ENCODE measurements around the gene GP1BA. TPM values are rescaled to one million over a fixed set of nuclear protein-coding genes. Genes with fewer than 3 reads are reported as not detected.
A peak's percentile ranks its signal among the peaks of the same experiment; 100 is the strongest.

The GP1BA gene
- total and polyA plus RNA-seq, 2 donors (not counting 1 experiment from before 2014, with no cell fraction given) = not detected

DNA sequence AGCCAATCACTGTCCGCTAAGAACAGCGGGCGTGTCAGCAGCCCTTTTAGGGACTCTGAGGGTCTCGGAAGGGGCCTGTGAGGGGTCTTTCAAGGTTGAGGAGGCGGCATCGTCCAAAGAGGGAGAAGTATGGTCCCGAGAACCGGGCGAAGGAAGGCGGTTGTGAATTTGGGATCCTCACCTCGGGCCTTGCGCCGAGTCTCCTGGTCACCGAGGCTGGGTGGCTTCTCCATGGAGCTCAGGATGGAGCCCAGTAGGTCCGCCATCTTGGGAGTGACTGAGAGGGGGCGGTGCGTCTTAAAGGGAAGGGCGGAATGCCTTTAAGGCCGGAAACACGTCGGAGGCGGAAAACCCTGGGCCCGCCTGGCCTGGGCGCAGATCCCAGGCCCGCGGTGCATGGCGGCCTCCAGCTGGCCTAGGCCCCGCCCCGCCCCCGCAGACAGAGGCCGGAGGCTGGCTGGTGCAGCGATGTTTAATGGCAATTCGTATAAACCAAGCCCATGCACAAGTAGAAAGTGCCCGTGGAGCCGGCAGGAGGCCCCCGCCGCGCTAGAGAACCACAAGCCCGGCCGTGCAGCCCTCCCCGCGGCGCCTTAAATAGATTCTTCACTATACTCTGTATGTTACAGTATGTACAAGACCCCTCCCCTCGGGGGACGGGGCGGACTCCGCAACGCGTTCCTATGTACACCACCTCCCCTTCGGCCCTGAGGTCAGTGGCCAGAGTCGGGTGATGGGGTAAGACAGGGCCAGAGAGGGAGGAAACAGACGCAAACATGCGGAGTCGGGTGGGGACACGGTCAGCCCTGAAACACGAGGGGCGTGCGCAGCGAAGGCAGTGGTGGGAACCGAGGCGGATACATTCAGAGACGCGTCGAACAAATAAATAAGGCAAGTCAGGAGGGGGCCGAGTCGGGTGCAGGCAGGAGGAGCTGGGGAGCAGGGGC lies 35.7 kb downstream of the GP1BA start, which contains the start of gene SPAG7:
SPAG7 (minus strand) TSS at position 279 of the 947 bp plus-strand sequence; CDS start at position 266, 13 bp downstream.
- H2AFZ ChIP-seq (ENCODE audit: low read length) = peak within 1 kb of the TSS; percentile 49
- H3K4me2 ChIP-seq (ENCODE audit: extremely low read depth, insufficient read depth, low read length) = peak within 1 kb of the TSS; percentile 100
- TF ChIP-seq, protein P1, sequence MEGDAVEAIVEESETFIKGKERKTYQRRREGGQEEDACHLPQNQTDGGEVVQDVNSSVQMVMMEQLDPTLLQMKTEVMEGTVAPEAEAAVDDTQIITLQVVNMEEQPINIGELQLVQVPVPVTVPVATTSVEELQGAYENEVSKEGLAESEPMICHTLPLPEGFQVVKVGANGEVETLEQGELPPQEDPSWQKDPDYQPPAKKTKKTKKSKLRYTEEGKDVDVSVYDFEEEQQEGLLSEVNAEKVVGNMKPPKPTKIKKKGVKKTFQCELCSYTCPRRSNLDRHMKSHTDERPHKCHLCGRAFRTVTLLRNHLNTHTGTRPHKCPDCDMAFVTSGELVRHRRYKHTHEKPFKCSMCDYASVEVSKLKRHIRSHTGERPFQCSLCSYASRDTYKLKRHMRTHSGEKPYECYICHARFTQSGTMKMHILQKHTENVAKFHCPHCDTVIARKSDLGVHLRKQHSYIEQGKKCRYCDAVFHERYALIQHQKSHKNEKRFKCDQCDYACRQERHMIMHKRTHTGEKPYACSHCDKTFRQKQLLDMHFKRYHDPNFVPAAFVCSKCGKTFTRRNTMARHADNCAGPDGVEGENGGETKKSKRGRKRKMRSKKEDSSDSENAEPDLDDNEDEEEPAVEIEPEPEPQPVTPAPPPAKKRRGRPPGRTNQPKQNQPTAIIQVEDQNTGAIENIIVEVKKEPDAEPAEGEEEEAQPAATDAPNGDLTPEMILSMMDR (conservative IDR thresholded peaks at IDR 0.05 in 1 of 2, IDR thresholded peaks at IDR 0.05 in 1 of 2; ENCODE audit: low read depth in 1 of 2, low read length in 2 of 2) = no peak
- no peak for TF ChIP-seq EZH2 (IDR thresholded peaks at IDR 0.05; ENCODE audit: low read length, missing control alignments)
- peaks cover 19% of the 10 kb centered on the region for H3K4me1 ChIP-seq (ENCODE audit: control insufficient read depth, extremely low read depth, insufficient read depth, low read length)
- peak within 1 kb of the TSS; percentile 97 for H3K27ac ChIP-seq (ENCODE audit: insufficient read depth, low read length)
- peaks cover 6% of the 10 kb centered on the region for H3K36me3 ChIP-seq (ENCODE audit: control insufficient read depth, insufficient read depth, low read length)
- no peaks in the 10 kb centered on the region for H3K27me3 ChIP-seq (ENCODE audit: control insufficient read depth, insufficient read depth, low read length)
- H3K9ac ChIP-seq (ENCODE audit: insufficient read depth, low read length) = peak within 1 kb of the TSS; percentile 88
- H3K9me3 ChIP-seq (ENCODE audit: control insufficient read depth, insufficient read depth, low read depth, low read length) = no peaks in the 10 kb centered on the region
- peaks cover 15% of the 10 kb centered on the region for H3K79me2 ChIP-seq (ENCODE audit: control insufficient read depth, insufficient read depth, low read length)
- H3K4me3 ChIP-seq (replicated peaks in 1 of 4; ENCODE audit: control extremely low read depth in 1 of 4, insufficient read depth in 1 of 4, low read depth in 3 of 4, low read length in 4 of 4) = peak within 1 kb of the TSS; percentile 71 to 87 (median 86)
- DNase-seq (ENCODE audit: low read depth in 2 of 2) = peak; percentile 97 to 99
- H4K20me1 ChIP-seq (ENCODE audit: control insufficient read depth, extremely low read depth, insufficient read depth, low read length) = no peaks in the 10 kb centered on the region

DNA sequence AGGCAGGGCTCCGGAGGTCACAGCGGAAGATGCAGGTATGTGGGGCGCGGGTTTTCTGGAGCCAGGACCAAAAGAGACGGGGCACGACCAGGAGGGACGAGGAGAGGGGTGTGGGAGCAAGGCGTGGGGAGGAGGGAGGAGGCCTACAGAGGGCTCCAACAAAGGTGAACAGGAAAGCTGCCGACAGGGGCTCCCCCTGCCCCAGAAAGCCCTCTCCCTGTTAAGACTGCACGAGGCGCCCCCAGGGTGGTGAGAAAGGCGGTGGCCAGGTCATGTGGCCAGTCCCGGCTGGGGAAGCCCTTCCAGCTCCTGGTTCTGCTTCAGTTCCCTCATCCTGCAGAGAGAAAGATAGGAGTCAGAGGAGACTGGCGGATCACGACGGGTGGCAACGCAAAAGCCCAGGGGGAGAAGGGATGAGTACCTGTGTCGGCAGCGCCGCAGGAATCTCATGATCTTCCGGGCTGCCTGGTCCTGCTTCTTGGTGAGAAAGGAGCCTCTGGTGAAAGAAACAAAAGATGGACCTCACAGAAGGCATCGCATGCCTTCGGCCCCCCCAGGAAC lies 36.5 kb downstream of the GP1BA start:
- no peaks in the 10 kb centered on the region for H3K9me3 ChIP-seq (ENCODE audit: control insufficient read depth, insufficient read depth, low read depth, low read length)
- H3K4me3 ChIP-seq (replicated peaks in 1 of 4; ENCODE audit: control extremely low read depth in 1 of 4, insufficient read depth in 1 of 4, low read depth in 3 of 4, low read length in 4 of 4) = peak overlapping the region; percentile 15 to 87 (median 57)
- peaks cover 10% of the 10 kb centered on the region for H3K36me3 ChIP-seq (ENCODE audit: control insufficient read depth, insufficient read depth, low read length)
- DNase-seq (ENCODE audit: low read depth in 2 of 2) = no peak
- peak overlapping the region; percentile 97 for H3K27ac ChIP-seq (ENCODE audit: insufficient read depth, low read length)
- no peak overlapping the region for H2AFZ ChIP-seq (ENCODE audit: low read length)
- no peak for TF ChIP-seq EZH2 (IDR thresholded peaks at IDR 0.05; ENCODE audit: low read length, missing control alignments)
- TF ChIP-seq, protein P1 (conservative IDR thresholded peaks at IDR 0.05 in 1 of 2, IDR thresholded peaks at IDR 0.05 in 1 of 2; ENCODE audit: low read depth in 1 of 2, low read length in 2 of 2) = no peak
- no peaks in the 10 kb centered on the region for H4K20me1 ChIP-seq (ENCODE audit: control insufficient read depth, extremely low read depth, insufficient read depth, low read length)
- no peaks in the 10 kb centered on the region for H3K27me3 ChIP-seq (ENCODE audit: control insufficient read depth, insufficient read depth, low read length)
- H3K9ac ChIP-seq (ENCODE audit: insufficient read depth, low read length) = peak overlapping the region; percentile 74
- peaks cover 19% of the 10 kb centered on the region for H3K4me1 ChIP-seq (ENCODE audit: control insufficient read depth, extremely low read depth, insufficient read depth, low read length)
- H3K4me2 ChIP-seq (ENCODE audit: extremely low read depth, insufficient read depth, low read length) = peak overlapping the region; percentile 83
- peaks cover 15% of the 10 kb centered on the region for H3K79me2 ChIP-seq (ENCODE audit: control insufficient read depth, insufficient read depth, low read length)

DNA sequence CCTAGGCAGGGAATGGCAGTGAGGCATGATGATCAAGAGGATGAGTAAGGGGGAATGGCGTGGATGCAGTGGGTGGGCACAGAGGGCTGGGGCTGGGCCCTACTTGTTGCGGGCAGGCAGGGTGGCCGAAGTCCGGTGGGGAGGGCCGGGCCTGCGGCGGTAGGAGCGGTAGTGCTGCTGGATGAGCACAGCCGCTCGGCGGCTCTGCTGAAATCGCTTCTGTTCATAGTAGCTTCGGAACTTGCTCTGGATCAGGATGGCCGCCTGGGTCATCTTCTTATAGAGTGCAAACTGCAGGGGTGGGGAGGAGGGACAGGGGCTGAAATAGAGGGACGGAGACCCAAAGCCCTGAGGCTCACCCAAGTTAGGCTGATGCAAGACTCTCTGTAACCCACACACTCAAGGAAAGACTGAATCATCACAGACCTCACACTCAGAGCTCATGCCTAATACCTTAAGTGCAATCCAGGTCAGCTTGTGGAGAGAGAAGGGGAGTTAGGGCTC lies 37.0 kb downstream of the GP1BA start:
- Histone ChIP-seq H3K36me3 (ENCODE audit: control insufficient read depth, insufficient read depth, low read length) (peaks cover 13% of the 10 kb centered on the region), H3K9ac (ENCODE audit: insufficient read depth, low read length) (peak overlapping the region; percentile 74), H2AFZ (ENCODE audit: low read length) (no peak overlapping the region), H3K9me3 (ENCODE audit: control insufficient read depth, insufficient read depth, low read depth, low read length) (no peaks in the 10 kb centered on the region), H3K27ac (ENCODE audit: insufficient read depth, low read length) (peak overlapping the region; percentile 97), H3K79me2 (ENCODE audit: control insufficient read depth, insufficient read depth, low read length) (peaks cover 15% of the 10 kb centered on the region), H4K20me1 (ENCODE audit: control insufficient read depth, extremely low read depth, insufficient read depth, low read length) (no peaks in the 10 kb centered on the region), H3K27me3 (ENCODE audit: control insufficient read depth, insufficient read depth, low read length) (no peaks in the 10 kb centered on the region), H3K4me2 (ENCODE audit: extremely low read depth, insufficient read depth, low read length) (peak overlapping the region; percentile 83), H3K4me1 (ENCODE audit: control insufficient read depth, extremely low read depth, insufficient read depth, low read length) (peaks cover 19% of the 10 kb centered on the region), H3K4me3 (replicated peaks in 1 of 4; ENCODE audit: control extremely low read depth in 1 of 4, insufficient read depth in 1 of 4, low read depth in 3 of 4, low read length in 4 of 4) (peak overlapping the region; percentile 15 to 87 (median 57))
- DNase-seq (ENCODE audit: low read depth in 2 of 2) = peak; percentile 94 to 97
- TF ChIP-seq, protein P1 (conservative IDR thresholded peaks at IDR 0.05 in 1 of 2, IDR thresholded peaks at IDR 0.05 in 1 of 2; ENCODE audit: low read depth in 1 of 2, low read length in 2 of 2) = no peak
- no peak for TF ChIP-seq EZH2 (IDR thresholded peaks at IDR 0.05; ENCODE audit: low read length, missing control alignments)
